ENCODE measurements around the gene IGSF21.

IGSF21 gene

GRCh38 chr1:18262726-18263125 lies 155.1 kb downstream of the IGSF21 start:
- no peak for DNase-seq (ENCODE audit: low read depth in 2 of 2)

DNA sequence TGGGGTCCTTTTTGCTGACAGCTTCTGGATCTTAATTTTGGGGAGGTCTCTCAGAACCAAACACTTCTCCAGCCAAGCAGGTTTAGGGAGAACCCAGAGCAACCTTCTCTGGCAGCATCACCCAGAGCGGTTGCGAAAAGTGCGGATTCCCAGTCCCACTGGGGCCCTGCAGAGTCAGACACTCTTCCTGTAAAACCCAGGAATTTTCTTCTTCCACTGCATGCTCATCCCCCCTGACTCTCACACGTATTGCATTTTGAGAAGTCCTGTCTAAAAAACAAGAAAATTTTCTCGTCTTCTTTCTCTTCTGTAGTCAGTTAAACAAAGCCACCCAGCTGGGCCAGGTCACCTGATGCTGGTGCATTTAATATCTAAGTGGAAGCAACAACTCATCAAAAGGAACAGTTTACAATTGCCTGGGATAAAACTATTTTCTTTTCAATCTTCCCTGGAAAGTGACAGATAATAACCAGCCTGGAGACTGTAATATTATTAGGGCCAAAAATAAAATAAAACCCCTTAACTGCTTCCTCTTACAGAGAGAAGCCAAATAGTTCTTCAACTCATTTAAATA lies 156.0 kb downstream of the IGSF21 start:
- no peak for DNase-seq (ENCODE audit: low read depth in 2 of 2)

DNA sequence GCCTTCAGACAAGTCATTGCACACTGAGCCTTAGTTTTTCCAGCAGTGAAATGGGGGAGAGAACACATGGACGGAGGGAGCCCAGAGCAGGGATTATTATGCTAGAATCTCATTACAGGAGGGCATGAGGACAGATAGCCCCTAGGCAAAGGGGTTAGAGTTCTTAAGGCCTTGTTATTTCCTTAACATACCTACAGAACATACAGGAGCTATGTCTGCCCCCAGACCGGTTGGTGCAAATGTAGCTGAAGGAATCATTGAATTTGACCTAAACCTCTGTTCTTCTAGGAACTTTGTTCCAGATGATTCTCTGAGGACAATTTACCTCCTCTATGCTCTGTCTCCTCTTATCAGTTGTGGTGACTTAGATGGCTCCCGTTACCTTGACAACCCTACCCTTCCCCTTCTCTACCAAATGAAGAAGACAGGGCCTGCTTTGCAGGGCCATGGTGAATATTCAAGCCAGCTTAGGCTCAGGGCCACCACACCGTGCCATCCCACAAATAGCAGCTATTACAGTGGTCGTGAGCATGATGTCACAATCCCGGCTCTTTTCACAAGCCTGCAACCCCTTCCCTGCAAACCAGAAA lies 156.9 kb downstream of the IGSF21 start:
- DNase-seq (ENCODE audit: low read depth in 2 of 2): no peak

GRCh38 chr1:18265641-18266040 lies 158.0 kb downstream of the IGSF21 start:
- no peak for DNase-seq (ENCODE audit: low read depth in 2 of 2)

- no peak for DNase-seq (ENCODE audit: low read depth in 2 of 2)
Measured at GRCh38 chr1:18266391-18266790, 158.8 kb downstream of the IGSF21 start.

GRCh38 chr1:18271336-18271735 lies 163.7 kb downstream of the IGSF21 start:
- no peak for DNase-seq (ENCODE audit: low read depth in 2 of 2)

DNA sequence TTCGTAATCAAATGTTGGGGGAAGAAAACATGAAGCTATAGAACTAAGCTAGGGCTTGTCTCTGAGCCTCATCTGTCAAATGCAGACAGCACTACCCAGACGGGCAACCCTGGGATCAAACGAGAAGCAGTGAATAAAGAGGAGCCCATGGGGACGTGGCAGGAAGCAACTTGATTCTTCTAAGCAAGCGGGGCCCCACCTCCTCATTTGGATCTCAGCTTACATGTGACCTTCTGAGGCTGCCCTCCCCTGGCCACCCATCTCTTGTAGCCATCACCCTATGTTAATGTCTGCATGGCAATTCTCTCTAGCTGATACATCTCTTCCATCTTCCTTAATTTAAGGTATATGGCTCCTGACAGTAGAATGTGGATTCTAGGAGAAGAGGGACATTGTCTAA lies 171.3 kb downstream of the IGSF21 start:
- DNase-seq (ENCODE audit: low read depth in 2 of 2): no peak

- no peak for DNase-seq (ENCODE audit: low read depth in 2 of 2)
Measured at GRCh38 chr1:18279351-18280074, 171.9 kb downstream of the IGSF21 start.

DNA sequence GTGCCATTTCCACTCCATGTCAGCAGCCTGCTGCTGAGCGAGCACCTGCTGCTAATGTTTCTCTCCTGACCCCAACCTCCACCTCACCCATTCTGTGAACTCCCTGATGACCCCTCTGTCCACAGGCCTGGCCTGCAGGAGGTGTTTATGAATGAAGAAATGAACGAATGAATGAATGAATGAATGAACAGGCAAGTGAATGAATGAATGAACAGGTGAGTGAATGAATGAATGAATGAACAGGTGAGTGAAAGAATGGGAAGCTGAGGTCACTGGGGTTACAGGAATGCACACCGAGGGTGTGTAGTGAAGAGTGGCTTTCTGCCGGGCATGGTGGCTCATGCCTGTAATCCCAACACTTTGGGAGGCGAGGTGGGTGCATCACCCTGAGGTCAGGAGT lies 173.4 kb downstream of the IGSF21 start:
- DNase-seq (ENCODE audit: low read depth in 2 of 2): no peak

DNA sequence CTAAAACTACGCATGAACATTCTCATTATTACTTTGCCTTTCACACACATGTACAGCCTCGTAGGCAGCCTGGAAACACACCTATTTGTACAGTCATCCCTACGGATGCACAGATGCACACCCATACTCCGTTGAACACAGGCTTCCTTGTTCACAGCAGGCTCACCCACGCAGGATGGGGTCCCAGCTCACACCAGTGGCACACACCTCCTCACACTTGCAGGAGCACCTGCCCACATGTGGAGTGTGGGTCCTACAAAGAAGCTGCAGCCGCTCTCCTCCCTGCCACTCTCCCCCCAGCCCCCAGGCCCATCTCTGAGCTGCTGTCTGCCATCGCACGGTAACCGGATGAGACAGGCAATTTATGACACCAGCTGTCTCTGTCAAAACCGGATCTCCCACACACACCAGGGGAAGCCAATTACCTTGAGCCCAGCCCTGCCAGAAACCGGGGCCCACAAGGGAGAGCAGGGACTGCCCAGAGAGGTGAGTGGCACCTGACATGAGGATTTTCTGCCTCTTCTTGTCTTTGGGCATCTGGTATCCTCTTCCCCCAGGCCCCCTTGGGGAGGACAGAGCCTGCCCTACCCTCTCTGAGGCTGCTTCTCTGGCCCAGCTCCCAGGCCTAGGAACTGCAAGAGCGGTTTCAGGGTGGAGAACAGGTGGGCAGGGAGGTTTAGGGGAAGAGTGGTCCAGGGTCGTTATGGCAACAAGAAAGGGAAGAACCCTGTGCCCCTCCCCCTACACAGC lies 175.4 kb downstream of the IGSF21 start:
- no peak for DNase-seq (ENCODE audit: low read depth in 2 of 2)

GRCh38 chr1:18283601-18284385 lies 176.2 kb downstream of the IGSF21 start:
- DNase-seq (ENCODE audit: low read depth in 2 of 2): no peak

- no peak for DNase-seq (ENCODE audit: low read depth in 2 of 2)
Measured at GRCh38 chr1:18284805-18285537, 177.4 kb downstream of the IGSF21 start.

DNA sequence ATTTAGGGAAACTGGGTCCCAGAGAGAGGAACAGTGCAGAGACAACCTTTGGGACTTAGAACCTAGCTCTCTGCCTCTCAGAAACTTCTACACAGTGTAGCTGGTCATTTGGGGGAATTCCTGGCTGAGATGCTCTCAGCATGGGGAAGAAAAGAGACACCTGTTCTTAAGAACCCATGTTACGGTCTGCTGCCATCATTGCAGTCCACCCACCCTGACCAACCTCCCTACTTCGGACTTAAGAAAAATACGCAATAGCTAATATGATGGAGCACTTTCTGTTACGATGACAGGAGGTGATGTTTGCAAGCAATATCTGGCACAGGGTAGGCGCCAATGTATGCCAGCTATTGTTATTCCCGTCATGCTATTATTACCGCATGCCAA lies 177.9 kb downstream of the IGSF21 start:
- no peak for DNase-seq (ENCODE audit: low read depth in 2 of 2)

- no peak for DNase-seq (ENCODE audit: low read depth in 2 of 2)
Measured at GRCh38 chr1:18288722-18289121, 181.1 kb downstream of the IGSF21 start.

GRCh38 chr1:18289597-18289996 lies 182.0 kb downstream of the IGSF21 start:
- no peak for DNase-seq (ENCODE audit: low read depth in 2 of 2)

DNA sequence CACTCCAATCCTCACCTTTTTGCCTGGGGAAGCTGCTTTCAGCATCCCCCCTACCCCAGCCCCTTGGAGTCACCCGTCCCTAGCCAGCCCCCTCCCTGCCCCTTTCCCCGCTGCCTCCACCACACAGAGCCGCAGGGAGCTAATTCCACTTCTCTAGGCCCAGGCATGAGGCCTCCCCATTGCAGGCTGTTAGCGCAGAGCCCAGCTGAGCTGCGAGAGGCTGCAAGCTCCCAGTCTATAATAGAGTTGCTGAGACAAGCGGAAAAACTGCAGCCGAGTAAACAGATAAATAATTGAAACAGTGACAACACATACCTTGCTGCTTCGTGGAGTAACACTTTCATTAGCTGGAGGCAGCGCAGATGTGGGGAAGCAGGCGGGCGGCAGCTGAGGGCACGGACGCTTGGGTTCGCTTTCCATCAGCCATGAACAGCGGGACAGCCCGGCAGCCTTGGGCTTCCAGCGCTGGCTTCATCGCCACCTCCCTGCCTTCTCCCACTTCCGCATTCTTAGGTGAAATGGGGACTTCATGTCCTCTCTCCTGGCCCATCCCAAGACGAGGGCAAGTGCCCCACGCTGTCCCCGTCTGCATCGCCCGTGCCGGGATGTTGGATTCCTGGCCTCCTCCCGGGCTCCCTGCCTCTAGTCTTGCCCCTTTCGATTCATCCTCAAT lies 183.3 kb downstream of the IGSF21 start:
- DNase-seq (ENCODE audit: low read depth in 2 of 2): no peak

DNA sequence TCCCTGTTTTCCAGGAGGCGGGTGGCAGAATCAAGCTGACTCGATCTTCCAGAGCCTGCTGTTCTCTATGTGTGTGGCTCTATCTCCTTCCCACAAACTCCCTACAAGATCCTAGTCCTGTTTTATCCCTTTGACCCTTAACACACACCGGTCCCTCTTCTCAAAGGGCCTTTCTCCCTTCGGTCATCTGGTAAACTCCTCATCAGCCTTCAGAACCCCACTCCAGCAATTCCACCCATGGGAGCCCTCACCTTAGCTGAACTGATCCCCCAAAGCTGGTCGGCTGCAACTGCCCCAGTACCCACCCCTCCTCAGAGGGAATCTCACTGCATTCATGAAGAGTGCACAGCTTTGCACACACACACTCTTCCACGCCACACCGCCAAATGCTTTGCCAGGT lies 184.9 kb downstream of the IGSF21 start:
- DNase-seq (ENCODE audit: low read depth in 2 of 2): no peak

DNA sequence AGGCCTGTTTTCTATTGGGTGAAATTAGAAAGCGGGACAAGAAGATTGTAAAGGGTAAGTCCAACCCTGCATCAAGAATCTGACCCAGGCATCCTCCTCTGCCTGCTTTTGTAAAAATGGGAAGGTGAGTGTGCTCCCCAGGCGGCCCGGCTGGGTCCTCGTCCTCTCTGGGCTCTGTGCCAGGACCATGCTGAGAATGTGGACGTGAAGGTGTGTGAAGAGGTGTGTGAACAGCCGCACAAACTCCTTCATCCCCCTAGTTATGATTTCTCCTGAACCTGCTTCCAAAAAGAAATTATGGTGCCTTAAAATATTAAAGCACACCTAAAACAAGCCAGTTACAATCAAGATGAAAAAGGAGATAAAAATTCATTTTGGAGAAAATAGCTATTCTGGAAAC lies 185.7 kb downstream of the IGSF21 start:
- no peak for DNase-seq (ENCODE audit: low read depth in 2 of 2)

DNA sequence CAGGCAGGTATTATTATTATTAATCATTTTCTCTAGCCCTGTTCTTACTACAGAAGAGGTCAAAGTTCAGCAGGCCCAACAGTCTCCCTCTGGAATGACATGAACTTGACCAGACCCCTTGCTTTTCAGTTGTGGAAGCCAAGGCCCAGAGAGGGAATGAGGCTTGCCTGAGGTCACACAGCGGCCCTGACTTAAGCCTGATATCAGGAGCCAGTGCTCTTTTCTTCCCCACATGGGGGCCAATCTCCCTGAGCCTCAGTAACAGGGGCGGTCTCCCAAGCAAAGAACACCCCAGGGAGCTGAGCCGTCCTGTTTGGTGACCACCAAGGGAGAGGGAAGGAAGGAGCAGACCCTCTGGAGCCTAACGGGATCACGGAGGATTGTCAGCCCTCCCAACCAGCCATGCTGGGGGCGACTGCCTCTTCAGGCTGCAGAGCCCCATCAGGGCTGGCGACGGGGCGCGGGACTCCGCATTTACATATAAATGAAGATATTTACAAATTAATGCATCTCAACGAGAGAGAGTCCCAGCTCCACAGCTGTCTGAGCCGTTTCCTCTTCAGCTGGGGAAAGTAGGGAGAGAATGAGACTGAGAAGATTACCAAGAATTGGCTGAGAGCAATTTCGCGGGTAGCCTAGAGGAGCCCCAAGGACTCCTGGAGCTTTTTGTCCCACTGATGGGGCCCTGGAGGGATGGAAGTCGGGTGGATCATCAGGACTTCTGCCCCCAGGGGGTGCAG lies 187.0 kb downstream of the IGSF21 start:
- no peak for DNase-seq (ENCODE audit: low read depth in 2 of 2)
